ENCODE data around the gene CSAG3.
"Not testable (repeated sequence)": the region's sequence is repeated elsewhere in the genome, so short reads cannot be mapped to it uniquely, and the experiment has no call there.

The CSAG3 gene

GRCh38 chrX:152758918-152759317, at the start of gene CSAG3:
Gene CSAG3, plus strand, starts transcription at chrX:152759218.
- not testable (repeated sequence) for H3K4me3 ChIP-seq (replicated peaks; ENCODE audit: low read depth, low read length)

GRCh38 chrX:152713195-152713594, 45.8 kb upstream of the CSAG3 start:
- H3K4me3 ChIP-seq (replicated peaks; ENCODE audit: low read depth, low read length); DNase-seq (ENCODE audit: extremely low read depth, low read depth): not testable (repeated sequence)

More at GRCh38 chrX:152758918-152759317, at the start of gene CSAG3:
- not testable (repeated sequence) for DNase-seq (ENCODE audit: extremely low read depth, low read depth)

GRCh38 chrX:152713815-152714787, 44.9 kb upstream of the CSAG3 start, which contains the start of gene MAGEA2B:
Gene MAGEA2B, plus strand, starts transcription at chrX:152714628. Its CDS starts 2,479 bp downstream, at chrX:152717107.
- DNase-seq (ENCODE audit: extremely low read depth, low read depth); H3K4me3 ChIP-seq (replicated peaks; ENCODE audit: low read depth, low read length): not testable (repeated sequence)

- no peak for DNase-seq (ENCODE audit: extremely low read depth, low read depth)
- TF ChIP-seq CTCF (IDR thresholded peaks at IDR 0.05; ENCODE audit: low read depth, low read length, missing control alignments) = no peak
- H3K4me3 ChIP-seq (replicated peaks; ENCODE audit: low read depth, low read length) = no peak overlapping the region
Measured at GRCh38 chrX:152725409-152725808, 33.6 kb upstream of the CSAG3 start.

- no peak within 1 kb of the TSS for H3K4me3 ChIP-seq (replicated peaks; ENCODE audit: low read depth, low read length)
- no peak for TF ChIP-seq CTCF (IDR thresholded peaks at IDR 0.05; ENCODE audit: low read depth, low read length, missing control alignments)
- DNase-seq (ENCODE audit: extremely low read depth, low read depth) = no peak
Measured at GRCh38 chrX:152733261-152733975, 25.6 kb upstream of the CSAG3 start, which contains the start of the genes CSAG1 and MAGEA12. Gene CSAG1, minus strand, starts transcription at chrX:152733721. Its CDS starts 1,261 bp downstream, at chrX:152732460. Gene MAGEA12, plus strand, starts transcription at chrX:152733757. Its CDS starts 2,405 bp downstream, at chrX:152736162.

- not testable (repeated sequence) for H3K4me3 ChIP-seq (replicated peaks; ENCODE audit: low read depth, low read length); DNase-seq (ENCODE audit: extremely low read depth, low read depth)
Measured at GRCh38 chrX:152734143-152734858, 24.7 kb upstream of the CSAG3 start.

GRCh38 chrX:152735101-152735500, 23.9 kb upstream of the CSAG3 start:
- H3K4me3 ChIP-seq (replicated peaks; ENCODE audit: low read depth, low read length) = no peak overlapping the region
- TF ChIP-seq CTCF (IDR thresholded peaks at IDR 0.05; ENCODE audit: low read depth, low read length, missing control alignments) = no peak
- DNase-seq (ENCODE audit: extremely low read depth, low read depth) = no peak

GRCh38 chrX:152735860-152736511, 23.0 kb upstream of the CSAG3 start:
- no peak overlapping the region for H3K4me3 ChIP-seq (replicated peaks; ENCODE audit: low read depth, low read length)
- TF ChIP-seq CTCF (IDR thresholded peaks at IDR 0.05; ENCODE audit: low read depth, low read length, missing control alignments) = no peak
- DNase-seq (ENCODE audit: extremely low read depth, low read depth) = no peak

GRCh38 chrX:152736528-152736927, 22.5 kb upstream of the CSAG3 start:
- not testable (repeated sequence) for H3K4me3 ChIP-seq (replicated peaks; ENCODE audit: low read depth, low read length)

More at GRCh38 chrX:152736528-152736927, 22.5 kb upstream of the CSAG3 start:
- not testable (repeated sequence) for DNase-seq (ENCODE audit: extremely low read depth, low read depth)
